Fibroblast of mammary gland (primary cell): ENCODE results near the gene FSTL5.

Experiments used
- DNase-seq: peaks from one replicate; pipeline ENCODE4 v3.0.0-alpha.2; 2010; ENCODE audit warnings: low read depth
- H3K4me3 ChIP-seq: 2 replicates; pipeline ENCODE4 v1.5.1; 2011; ENCODE audit warnings: low read depth, mild to moderate bottlenecking, low read length, moderate library complexity; ENCODE audit not compliant: control insufficient read depth
- TF ChIP-seq, protein P1 (sequence below): conservative IDR thresholded peaks from 2 replicates; pipeline ENCODE4 v1.5.1; 2011; ENCODE audit warnings: low read depth, low read length, inconsistent platforms; ENCODE audit not compliant: control insufficient read depth, insufficient read depth

The FSTL5 gene

DNA sequence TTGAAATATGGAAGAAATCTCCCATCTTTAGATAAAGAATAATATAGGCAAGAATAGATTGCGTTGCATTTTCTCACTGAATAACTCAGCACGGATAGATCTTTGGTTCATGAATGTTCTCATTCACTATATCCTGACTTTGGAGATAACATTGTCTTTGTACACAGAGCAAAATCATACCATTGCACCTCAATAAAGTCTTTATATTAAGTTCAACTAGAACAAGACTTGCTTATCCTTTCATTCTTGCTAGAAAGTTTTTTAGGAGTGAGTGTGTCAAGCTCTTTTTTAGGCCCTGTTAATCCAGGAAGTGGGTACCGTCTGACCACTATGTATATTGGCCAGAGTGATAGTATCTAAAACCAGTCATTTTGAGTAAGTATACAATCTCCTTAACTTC, 658.7 kb downstream of the FSTL5 start:
- no peak for DNase-seq
- TF ChIP-seq, protein P1, sequence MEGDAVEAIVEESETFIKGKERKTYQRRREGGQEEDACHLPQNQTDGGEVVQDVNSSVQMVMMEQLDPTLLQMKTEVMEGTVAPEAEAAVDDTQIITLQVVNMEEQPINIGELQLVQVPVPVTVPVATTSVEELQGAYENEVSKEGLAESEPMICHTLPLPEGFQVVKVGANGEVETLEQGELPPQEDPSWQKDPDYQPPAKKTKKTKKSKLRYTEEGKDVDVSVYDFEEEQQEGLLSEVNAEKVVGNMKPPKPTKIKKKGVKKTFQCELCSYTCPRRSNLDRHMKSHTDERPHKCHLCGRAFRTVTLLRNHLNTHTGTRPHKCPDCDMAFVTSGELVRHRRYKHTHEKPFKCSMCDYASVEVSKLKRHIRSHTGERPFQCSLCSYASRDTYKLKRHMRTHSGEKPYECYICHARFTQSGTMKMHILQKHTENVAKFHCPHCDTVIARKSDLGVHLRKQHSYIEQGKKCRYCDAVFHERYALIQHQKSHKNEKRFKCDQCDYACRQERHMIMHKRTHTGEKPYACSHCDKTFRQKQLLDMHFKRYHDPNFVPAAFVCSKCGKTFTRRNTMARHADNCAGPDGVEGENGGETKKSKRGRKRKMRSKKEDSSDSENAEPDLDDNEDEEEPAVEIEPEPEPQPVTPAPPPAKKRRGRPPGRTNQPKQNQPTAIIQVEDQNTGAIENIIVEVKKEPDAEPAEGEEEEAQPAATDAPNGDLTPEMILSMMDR, result no peak
- H3K4me3 ChIP-seq, result no peak overlapping the region

DNA sequence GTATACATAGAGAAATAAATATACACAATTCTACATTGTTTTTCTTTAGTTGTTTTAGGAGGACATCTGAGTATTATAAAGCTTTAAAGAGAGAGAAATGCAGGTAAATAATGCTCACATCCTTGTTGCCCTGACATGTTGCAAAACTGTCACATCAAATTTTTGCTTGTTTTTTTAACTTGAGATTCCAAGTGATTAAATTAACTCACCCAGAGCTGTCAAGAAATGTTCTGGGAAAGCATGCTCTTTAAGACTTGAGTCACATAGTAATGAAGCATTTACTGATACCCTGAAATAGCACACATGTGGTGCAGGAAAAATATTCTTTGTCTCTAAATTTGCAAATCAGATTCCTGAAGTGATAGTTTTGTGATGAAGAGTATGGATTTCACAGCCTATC, 665.6 kb downstream of the FSTL5 start:
- DNase-seq, result no peak
- no peak overlapping the region for H3K4me3 ChIP-seq
- TF ChIP-seq, protein P1, result no peak

DNA sequence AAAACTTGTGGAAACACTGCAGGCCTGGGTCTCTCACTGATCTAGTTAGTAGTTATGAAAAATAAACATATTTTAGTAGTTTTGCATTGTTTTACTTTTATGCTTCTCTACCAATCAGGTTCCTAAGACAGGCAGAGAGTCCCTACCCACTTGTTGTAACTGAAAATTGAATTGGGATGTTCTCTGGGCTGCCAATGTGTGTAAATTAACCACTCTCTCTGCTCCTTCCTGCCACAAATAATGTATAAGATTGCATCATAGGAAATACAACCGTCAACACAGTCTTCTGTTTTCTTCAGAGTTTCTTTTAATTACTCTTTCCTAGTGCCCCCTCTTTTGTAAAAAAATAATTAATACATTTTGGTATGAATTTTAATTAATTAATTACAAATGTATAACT, 677.3 kb downstream of the FSTL5 start:
- TF ChIP-seq, protein P1, result no peak
- no peak for DNase-seq
- no peak overlapping the region for H3K4me3 ChIP-seq

DNA sequence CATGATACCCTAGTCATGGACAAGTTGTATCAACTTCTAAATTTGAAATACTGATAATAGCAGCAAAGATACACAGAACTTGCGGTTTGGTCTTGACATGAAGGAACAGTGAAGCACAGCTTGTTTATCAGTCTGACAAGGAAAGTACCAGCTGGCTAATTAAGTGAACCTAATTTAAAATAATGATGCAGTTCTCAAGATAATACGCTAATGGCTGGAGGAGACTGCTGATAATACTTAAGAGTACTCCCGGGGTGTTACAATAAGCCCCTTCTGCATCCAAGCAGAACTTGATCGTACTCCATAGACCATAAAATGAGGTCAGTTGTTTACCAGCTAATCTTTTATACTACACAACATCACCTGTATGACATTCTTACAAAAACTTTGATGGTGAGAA, 697.5 kb downstream of the FSTL5 start:
- no peak overlapping the region for H3K4me3 ChIP-seq
- no peak for DNase-seq
- TF ChIP-seq, protein P1, result no peak

DNA sequence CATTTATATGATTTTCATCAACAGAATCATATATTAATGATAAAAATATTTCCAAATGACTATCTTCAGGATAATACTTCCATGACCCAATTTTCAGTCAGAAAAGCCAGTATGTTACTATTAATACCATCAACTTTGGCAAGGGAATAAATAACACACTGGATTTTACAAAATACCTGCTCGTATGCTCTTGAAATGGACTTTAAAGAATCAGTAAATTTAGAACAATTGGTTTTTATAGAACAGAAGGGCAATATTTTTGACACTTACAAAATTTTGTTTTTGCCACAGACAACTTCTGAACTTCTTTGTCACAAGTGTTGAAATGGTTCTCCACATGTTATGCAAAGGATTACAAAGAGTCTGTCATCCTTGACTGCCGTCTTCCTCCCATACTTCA, 700.4 kb downstream of the FSTL5 start:
- DNase-seq, result no peak
- TF ChIP-seq, protein P1, result no peak
- H3K4me3 ChIP-seq, result no peak overlapping the region

DNA sequence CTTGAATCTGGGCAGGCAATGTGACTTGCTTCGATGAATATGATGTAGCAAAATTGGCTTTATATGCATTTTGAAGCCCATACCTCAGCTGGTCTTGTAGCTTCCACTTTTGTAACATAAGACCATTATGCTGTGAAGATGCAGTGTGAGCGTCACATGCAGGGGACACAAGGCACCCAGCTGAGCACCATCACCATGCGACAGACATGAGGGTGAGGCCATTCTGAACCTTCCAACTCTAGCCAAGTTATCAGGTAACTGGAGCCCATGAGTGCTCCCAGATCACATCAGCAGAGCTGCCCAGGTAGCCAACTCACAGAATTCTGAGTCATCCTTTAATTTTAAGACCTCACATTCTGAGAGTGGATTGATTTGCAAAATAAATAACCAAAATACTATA, 705.9 kb downstream of the FSTL5 start:
- no peak overlapping the region for H3K4me3 ChIP-seq
- TF ChIP-seq, protein P1, result no peak

DNA sequence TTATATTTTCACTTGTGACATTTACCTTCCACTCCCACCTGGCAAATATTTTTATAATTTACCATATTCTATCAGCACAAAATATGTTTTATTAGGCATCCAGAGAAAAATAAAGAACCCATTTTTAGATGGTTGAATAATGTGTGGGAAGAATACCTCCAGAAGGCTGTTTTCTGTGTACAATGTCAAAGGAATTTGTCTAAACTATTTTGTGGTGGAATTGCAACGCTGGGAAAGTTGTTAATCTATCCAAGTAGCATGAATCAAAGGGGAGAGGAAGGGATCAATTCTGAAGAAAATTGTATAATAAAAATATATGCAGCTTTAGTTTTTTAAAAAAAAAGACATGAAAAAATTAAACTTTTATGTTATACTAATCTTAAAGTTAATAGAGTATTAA, 706.5 kb downstream of the FSTL5 start:
- TF ChIP-seq, protein P1, result no peak
- H3K4me3 ChIP-seq, result no peak overlapping the region
- no peak for DNase-seq

More for the DNA sequence above, 705.9 kb downstream of the FSTL5 start:
- DNase-seq, result no peak
